Osteocyte (in vitro differentiated cells): ENCODE results near the gene HOXB3. TPM values are rescaled to one million over a fixed set of nuclear protein-coding genes. Genes with fewer than 3 reads are reported as not detected.

Experiments
- DNase-seq: peaks from one replicate; pipeline ENCODE4 v3.0.0; 2021; ENCODE audit warnings: mixed read lengths; ENCODE audit not compliant: unreplicated experiment; ENCODE audit errors: extremely low spot score
- H3K27ac Mint-ChIP-seq: one replicate; pipeline ENCODE4 v1.8.0; 2021; ENCODE audit warnings: mild to moderate bottlenecking, mixed read lengths; ENCODE audit not compliant: unreplicated experiment
- H3K27me3 Mint-ChIP-seq: one replicate; pipeline ENCODE4 v1.8.0; 2021; ENCODE audit warnings: mixed read lengths; ENCODE audit not compliant: unreplicated experiment
- H3K36me3 Mint-ChIP-seq: one replicate; pipeline ENCODE4 v1.8.0; 2021; ENCODE audit warnings: mixed read lengths; ENCODE audit not compliant: unreplicated experiment
- H3K4me1 Mint-ChIP-seq: one replicate; pipeline ENCODE4 v1.8.0; 2021; ENCODE audit warnings: mixed read lengths; ENCODE audit not compliant: unreplicated experiment
- H3K4me3 Mint-ChIP-seq: one replicate; pipeline ENCODE4 v1.8.0; 2021; ENCODE audit warnings: mild to moderate bottlenecking, moderate library complexity, mixed read lengths; ENCODE audit not compliant: unreplicated experiment
- H3K9me3 Mint-ChIP-seq: one replicate; pipeline ENCODE4 v1.8.0; 2021; ENCODE audit warnings: mixed read lengths; ENCODE audit not compliant: unreplicated experiment
- CTCF ChIP-seq: fragments of 200-600 bp; sonication (generic); IDR thresholded peaks from 2 replicates; pipeline ENCODE4 v1.5.0; 2021; ENCODE audit warnings: antibody characterized with exemption, mild to moderate bottlenecking, moderate library complexity
- total RNA-seq: library from RNA; stranded (reverse); gene quantifications from 2 replicates; pipeline ENCODE4 v1.2.1, GENCODE V29; 2021

The HOXB3 gene
- total RNA-seq, 1 donor from 2014 or later: 0.46 TPM

- Mint-ChIP-seq H3K9me3 (no peaks in the 10 kb centered on the region), H3K4me3 (no peak overlapping the region), H3K36me3 (no peaks in the 10 kb centered on the region), H3K4me1 (peaks cover 3% of the 10 kb centered on the region), H3K27ac (no peak overlapping the region), H3K27me3 (peaks cover 88% of the 10 kb centered on the region)
- no peak for DNase-seq
- TF ChIP-seq CTCF: no peak
Measured at GRCh38 chr17:48577330-48577945, 12.6 kb downstream of the HOXB3 start.

- H3K4me1 Mint-ChIP-seq: no peaks in the 10 kb centered on the region
Measured at GRCh38 chr17:48576479-48577309, 13.3 kb downstream of the HOXB3 start.

GRCh38 chr17:48575673-48576478 is 14.2 kb downstream of the HOXB3 start:
- H3K4me1 Mint-ChIP-seq: no peaks in the 10 kb centered on the region
- no peak overlapping the region for H3K4me3 Mint-ChIP-seq
- peaks cover 91% of the 10 kb centered on the region for H3K27me3 Mint-ChIP-seq
- H3K9me3 Mint-ChIP-seq: no peaks in the 10 kb centered on the region
- H3K36me3 Mint-ChIP-seq: no peaks in the 10 kb centered on the region
- no peak for TF ChIP-seq CTCF
- no peak overlapping the region for H3K27ac Mint-ChIP-seq
- no peak for DNase-seq

More at GRCh38 chr17:48576479-48577309, 13.3 kb downstream of the HOXB3 start:
- DNase-seq: no peak
- Mint-ChIP-seq H3K27ac (no peak overlapping the region), H3K27me3 (peaks cover 91% of the 10 kb centered on the region), H3K36me3 (no peaks in the 10 kb centered on the region), H3K4me3 (no peak overlapping the region), H3K9me3 (no peaks in the 10 kb centered on the region)
- TF ChIP-seq CTCF: no peak

- no peak for TF ChIP-seq CTCF
- no peak overlapping the region for H3K27ac Mint-ChIP-seq
- H3K27me3 Mint-ChIP-seq: peaks cover 87% of the 10 kb centered on the region
- DNase-seq: no peak
- no peaks in the 10 kb centered on the region for H3K36me3 Mint-ChIP-seq
- H3K4me1 Mint-ChIP-seq: no peaks in the 10 kb centered on the region
- no peaks in the 10 kb centered on the region for H3K9me3 Mint-ChIP-seq
- H3K4me3 Mint-ChIP-seq: no peak overlapping the region
Measured at GRCh38 chr17:48575066-48575582, 14.9 kb downstream of the HOXB3 start.
